Muscle of arm (tissue), 12 donors: ENCODE measurements around the gene PNO1. TPM values are rescaled to one million over a fixed set of nuclear protein-coding genes. Genes with fewer than 3 reads are reported as not detected.

Source experiments
- DNase-seq: peaks from one replicate; pipeline ENCODE4 v3.0.0-alpha.2; 2013
- polyA plus RNA-seq, 12 donors: library from polyadenylated mRNA; unstranded; fragments of 120-200 nt; gene quantifications; one replicate each; pipeline ENCODE4 v1.2.1, GENCODE V29; 2013; ENCODE audit not compliant: insufficient read length in 12 of 12

Gene PNO1
- polyA plus RNA-seq, 12 donors, result 11.0 to 18.5 (median 16.2) TPM; not detected in 1

DNA sequence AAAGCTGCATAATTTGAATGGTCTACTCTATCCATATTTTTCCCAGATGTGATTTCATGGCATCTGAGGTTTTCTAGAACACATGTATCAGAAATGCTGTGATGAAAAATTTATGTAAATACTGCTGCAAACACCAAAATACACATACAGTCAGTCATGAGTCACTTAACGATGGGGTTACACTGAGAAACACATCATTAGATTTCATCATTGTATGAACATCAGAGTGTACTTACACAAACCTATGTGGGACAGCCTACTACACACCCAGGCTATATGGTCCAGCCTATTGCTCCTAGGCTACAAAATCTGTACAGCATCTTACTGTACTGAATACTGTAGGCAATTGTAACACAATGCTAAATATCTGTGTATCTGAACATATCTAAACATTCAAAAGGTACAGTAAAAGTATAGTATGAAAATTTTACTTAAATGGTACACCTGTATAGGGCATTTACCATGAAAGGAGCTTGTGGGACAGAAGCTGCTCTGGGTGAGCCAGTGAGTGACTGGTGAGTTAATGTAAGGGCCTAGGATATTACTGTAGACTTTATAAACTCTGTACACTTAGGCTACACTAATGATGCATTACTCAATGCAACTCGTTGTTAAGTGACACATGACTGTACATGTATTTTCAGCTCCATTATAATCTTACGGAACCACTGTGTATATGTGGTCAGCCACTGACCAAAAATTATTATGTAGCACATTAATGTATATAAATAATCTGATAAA, 33.5 kb downstream of the PNO1 start:
- DNase-seq, result no peak

- no peak for DNase-seq
Measured at GRCh38 chr2:68193144-68193543, 35.5 kb downstream of the PNO1 start.

DNA sequence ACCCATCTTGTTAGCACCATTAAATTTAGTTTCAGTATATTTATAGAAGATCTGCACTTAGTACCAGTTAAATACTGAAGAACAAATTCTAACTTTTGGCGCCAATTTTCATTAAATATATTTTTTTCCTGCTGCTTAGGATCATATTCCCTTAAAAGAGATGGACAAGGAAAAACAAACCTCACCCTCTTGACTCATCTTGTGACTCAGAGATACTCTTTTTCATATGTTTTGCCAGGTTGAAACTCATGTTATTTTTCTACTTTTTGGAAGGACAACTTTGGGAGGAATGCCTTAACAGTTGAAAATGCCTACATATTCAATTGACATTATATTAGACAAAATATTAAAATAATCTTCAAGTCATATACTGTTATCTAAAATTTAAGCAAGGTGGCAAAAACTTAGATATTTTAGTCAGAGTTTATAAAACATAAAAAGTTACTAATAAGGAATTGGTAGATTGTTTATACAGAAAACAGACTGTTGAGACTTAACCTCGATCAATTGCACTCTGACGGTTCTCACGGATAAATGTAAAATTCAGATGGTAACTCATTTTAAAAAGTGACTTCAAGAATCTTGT, 36.2 kb downstream of the PNO1 start:
- DNase-seq, result no peak

DNA sequence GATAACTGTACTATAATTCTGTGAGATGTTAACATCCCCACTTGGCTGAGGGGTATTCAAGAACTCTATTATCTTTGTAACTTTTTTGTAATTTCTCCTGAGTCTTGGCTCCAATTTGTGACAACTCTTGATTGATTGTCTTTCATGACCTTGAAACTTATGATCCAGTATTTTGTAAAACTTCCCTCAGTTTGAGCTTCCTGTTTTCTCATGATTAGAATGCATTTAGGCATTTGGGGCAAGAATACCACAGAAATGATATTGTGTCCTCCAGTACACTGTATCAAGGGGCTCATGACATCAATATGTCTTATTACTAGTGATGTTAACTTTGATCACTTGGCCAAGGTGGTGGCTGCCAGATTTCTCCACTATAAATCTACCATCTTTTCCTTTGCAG, 37.4 kb downstream of the PNO1 start:
- no peak for DNase-seq

- peak; percentile 50 for DNase-seq
Measured at GRCh38 chr2:68196120-68196716, 38.5 kb downstream of the PNO1 start.

DNA sequence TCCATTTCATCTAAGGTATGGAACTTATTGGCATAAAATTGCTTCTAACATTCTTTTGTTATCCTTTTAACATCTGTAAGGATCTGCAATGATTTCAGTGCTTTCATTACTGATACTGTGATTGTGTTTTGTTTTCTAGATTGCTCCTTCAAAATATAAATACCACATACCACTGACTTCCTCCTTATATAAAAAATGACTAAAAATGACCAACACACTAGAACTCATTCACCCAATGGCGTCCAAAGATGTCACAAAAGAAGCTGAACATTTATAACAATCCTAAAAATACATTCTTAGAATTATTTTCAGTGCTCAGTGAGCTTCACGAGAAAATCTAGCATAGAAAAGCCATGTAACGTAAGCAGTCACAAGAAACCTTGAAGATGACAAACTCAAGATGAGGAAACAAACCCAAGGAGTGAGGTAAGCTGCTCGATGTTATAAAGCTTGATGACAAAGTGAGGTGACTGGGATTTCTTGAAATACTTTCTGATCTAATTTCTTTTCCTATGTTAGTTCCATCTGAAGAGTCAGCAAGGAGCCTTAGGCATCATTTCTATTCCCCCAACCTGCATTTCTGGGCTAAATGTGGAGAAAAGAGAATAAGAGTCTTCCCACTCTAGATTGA, 42.6 kb downstream of the PNO1 start:
- DNase-seq, result no peak

DNA sequence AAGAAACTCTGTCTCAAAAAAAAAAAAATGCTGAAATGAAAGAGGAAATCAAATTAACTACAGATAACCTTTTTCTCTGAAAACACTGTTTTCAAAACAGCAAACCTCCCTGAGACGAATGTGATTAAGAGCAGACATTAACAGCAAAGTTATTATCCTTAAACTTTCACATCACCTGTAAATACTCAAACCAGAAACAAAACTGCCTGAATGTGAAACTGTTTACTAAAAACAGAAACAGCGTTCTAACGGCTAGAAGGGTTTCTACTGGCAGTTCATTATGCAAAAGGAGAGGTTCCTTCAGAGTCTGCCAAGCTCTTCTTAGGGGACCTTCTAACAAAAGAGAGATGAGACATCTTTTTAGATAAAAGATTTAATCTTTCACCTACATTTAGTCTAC, 45.9 kb downstream of the PNO1 start:
- DNase-seq, result no peak

DNA sequence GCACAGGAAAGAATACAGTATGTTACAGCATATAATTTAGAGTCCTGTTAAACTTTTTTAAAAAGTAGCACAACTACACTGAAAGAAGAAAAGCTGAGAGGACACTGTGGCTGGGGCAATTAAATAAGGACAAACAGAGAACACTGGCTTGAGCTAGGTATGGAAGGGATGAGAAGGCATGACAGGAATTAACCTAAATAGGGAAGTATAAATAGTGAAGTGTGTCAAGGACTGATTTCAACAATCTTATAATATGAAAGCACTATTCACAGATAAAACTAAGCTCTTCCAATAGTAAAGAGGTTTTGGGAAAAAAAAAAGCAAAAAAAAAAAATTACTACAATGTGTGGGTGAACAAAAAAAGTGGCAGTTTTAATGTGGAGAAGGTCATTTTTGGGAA, 49.1 kb downstream of the PNO1 start:
- DNase-seq, result no peak

- DNase-seq, result no peak
Measured at GRCh38 chr2:68214381-68214780, 56.7 kb downstream of the PNO1 start.

- no peak for DNase-seq
Measured at GRCh38 chr2:68216454-68217310, 59.0 kb downstream of the PNO1 start.

- no peak for DNase-seq
Measured at GRCh38 chr2:68217729-68218128, 60.0 kb downstream of the PNO1 start.

DNA sequence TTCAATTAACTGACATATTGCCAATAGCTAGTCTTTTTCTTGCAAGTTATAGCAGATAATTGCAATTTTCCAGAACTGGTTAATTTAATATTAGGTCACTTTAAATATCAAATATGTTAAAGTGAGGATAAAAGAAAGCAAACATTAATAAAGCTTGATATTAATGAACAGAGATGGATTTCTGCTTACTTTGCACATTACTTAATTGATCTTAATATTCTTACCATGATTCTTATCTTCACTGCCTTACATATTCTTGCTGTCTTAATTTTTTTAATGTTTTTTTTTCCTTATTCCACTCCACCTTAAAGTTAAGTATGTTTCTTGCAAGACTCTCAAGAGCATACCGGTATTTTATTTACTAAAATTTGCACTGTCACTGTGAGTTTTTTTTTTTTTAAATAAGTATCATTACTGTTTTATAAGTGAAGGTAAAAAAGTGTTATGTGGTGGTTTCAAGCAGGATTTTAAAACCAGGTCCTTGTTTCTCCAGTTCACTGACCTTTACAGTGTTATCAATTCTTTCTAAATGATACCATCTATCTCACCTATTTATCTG, 60.7 kb downstream of the PNO1 start:
- no peak for DNase-seq

DNA sequence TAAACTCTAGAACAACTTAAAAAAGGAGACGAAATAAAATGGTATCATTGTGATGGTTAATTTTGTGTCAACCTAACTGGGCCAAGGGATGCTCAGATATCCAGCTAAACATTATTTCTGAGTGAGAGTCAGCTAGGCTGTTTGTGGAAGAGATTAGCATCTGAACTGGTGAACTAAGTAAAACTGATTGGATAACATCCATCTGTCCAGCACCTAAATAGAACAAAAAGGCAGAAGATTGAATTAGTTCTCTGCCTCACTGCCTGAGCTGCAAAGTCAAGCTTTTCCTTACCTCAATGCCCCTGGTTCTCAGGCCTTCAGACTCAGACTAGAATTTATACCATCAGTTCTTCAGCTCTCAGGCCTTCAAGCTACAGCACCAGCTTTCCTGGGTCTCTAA, 64.6 kb downstream of the PNO1 start:
- no peak for DNase-seq

DNA sequence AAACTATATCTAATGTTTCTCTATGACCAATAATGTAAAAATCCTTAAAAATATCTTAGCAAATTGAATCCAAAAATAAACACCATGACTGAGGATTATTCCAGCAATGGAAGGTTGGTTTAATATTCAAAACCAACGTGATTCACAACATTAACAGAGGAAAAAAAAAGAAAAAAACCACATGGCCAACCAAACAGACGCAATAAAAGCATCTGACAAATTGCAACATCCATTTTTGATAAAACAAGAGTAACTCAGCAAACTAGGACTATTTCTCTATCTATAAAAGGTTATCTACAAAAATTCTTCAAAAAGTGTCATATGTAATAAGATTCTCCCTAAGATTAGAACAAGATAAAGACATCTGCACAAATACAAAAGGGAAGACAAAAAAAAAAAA, 65.7 kb downstream of the PNO1 start:
- DNase-seq, result no peak

DNA sequence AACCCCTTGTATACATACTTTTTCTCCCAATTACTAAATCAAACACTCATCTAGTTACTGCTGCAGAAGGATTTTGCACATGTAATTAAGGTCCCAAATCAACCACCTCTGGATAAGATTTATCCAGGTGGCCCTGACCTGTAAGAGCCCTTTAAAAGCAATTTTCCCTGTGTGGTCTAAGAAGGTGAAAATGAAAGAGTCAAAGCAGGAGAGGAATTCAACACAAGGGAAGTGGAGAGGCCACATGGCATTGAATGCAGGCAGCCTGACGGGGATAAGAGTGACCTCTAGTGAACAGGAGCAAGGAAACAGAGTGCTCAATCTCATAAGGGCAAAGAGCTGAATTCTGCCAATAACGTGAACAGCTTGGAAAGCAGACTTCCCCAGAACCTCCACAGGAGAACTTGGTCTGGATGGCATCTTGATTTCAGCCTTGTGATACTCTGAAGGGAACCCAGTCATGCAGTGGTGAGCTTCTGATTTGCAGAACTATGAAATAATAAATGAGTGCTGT, 67.5 kb downstream of the PNO1 start:
- DNase-seq, result no peak

Other genes starting within 250 kb of the PNO1 start
- gene C1D, start 94.9 kb upstream of the PNO1 start, polyA plus RNA-seq, result 1,000 to 10,000 TPM in 1 of 12 donors, 10 to 100 TPM in 11; 28.4 to 1,687 (median 35.1) TPM
- 100 to 1,000 TPM in 1 of 12 donors, 10 to 100 TPM in 11; 43.6 to 899 (median 55.4) TPM for gene PPP3R1, start 94.6 kb downstream of the PNO1 start, polyA plus RNA-seq
- 10 to 100 TPM in 11 of 12 donors, not detected in 1; 19.6 to 33.4 (median 23.8) TPM for gene CNRIP1, start 162.1 kb downstream of the PNO1 start, polyA plus RNA-seq
- 10 to 100 TPM in 1 of 12 donors, 1 to 10 TPM in 9, not detected in 2; 4.1 to 14.0 (median 5.3) TPM for gene PLEK, start 207.4 kb downstream of the PNO1 start, polyA plus RNA-seq